Activated CD8-positive, alpha-beta T cell treated with anti-CD3 and anti-CD28 coated beads, Interleukin-2, amount 10 ng/mL, durations not matched to agents 7 days and 5 days (primary cell): ENCODE measurements around the gene SORL1. TPM values are rescaled to one million over a fixed set of nuclear protein-coding genes. Genes with fewer than 3 reads are reported as not detected.
"Not testable (repeated sequence)": the region's sequence is repeated elsewhere in the genome, so short reads cannot be mapped to it uniquely, and the experiment has no call there.

Source experiments
- ATAC-seq: fragments of 150-1000 bp; cut with Tn5 transposase; one replicate; pipeline ENCODE4 v1.10.0; 2021; ENCODE audit warnings: moderate library complexity
- CTCF ChIA-PET: fragments of 350-600 bp; sonication (Branson Sonifier 250); formaldehyde crosslinking; loops from one replicate; lab custom pipeline; 2021; ENCODE audit warnings: antibody characterized with exemption; lab: Charles Lee
- POLR2A ChIA-PET: fragments of 350-600 bp; sonication (Branson Sonifier 250); formaldehyde crosslinking; loops from one replicate; lab custom pipeline; 2021; ENCODE audit warnings: antibody characterized with exemption; lab: Charles Lee
- DNase-seq: peaks from one replicate; pipeline ENCODE4 v3.0.0-alpha.2; 2020
- H3K27ac Mint-ChIP-seq: one replicate; pipeline ENCODE4 v1.8.0; 2021; ENCODE audit warnings: mild to moderate bottlenecking, mixed read lengths
- H3K27me3 Mint-ChIP-seq: one replicate; pipeline ENCODE4 v1.8.0; 2021; ENCODE audit warnings: low read depth, mixed read lengths
- H3K36me3 Mint-ChIP-seq: one replicate; pipeline ENCODE4 v1.8.0; 2021; ENCODE audit warnings: low read depth, mixed read lengths
- H3K4me1 Mint-ChIP-seq: one replicate; pipeline ENCODE4 v1.8.0; 2021; ENCODE audit warnings: low read depth, mixed read lengths
- H3K4me3 Mint-ChIP-seq: one replicate; pipeline ENCODE4 v1.8.0; 2021; ENCODE audit warnings: mild to moderate bottlenecking, mixed read lengths
- H3K9me3 Mint-ChIP-seq: one replicate; pipeline ENCODE4 v1.8.0; 2022; ENCODE audit warnings: mixed read lengths; ENCODE audit not compliant: insufficient read depth
- total RNA-seq, 2 experiments: library from RNA; stranded (reverse); gene quantifications; one replicate each; pipeline ENCODE4 v1.2.3, GENCODE V29; 2021

SORL1 gene
- total RNA-seq, 2 experiments from 2014 or later, result 98.9 to 107 TPM

- no peak for DNase-seq
- Mint-ChIP-seq H3K4me1 (peaks cover 70% of the 10 kb centered on the region), H3K9me3 (no peaks in the 10 kb centered on the region), H3K4me3 (no peak overlapping the region), H3K27me3 (no peaks in the 10 kb centered on the region), H3K36me3 (peaks cover 58% of the 10 kb centered on the region), H3K27ac (no peak overlapping the region)
- CTCF ChIA-PET, result no interaction called here
- no peak for ATAC-seq
- POLR2A ChIA-PET, result interaction anchor here (0.6 kb wide), 1 partner anchor 459 kb away, joined by 3 read pairs; no protein-coding TSS in a partner anchor
Observed at GRCh38 chr11:121478226-121478894, 26.2 kb downstream of the SORL1 start.

DNA sequence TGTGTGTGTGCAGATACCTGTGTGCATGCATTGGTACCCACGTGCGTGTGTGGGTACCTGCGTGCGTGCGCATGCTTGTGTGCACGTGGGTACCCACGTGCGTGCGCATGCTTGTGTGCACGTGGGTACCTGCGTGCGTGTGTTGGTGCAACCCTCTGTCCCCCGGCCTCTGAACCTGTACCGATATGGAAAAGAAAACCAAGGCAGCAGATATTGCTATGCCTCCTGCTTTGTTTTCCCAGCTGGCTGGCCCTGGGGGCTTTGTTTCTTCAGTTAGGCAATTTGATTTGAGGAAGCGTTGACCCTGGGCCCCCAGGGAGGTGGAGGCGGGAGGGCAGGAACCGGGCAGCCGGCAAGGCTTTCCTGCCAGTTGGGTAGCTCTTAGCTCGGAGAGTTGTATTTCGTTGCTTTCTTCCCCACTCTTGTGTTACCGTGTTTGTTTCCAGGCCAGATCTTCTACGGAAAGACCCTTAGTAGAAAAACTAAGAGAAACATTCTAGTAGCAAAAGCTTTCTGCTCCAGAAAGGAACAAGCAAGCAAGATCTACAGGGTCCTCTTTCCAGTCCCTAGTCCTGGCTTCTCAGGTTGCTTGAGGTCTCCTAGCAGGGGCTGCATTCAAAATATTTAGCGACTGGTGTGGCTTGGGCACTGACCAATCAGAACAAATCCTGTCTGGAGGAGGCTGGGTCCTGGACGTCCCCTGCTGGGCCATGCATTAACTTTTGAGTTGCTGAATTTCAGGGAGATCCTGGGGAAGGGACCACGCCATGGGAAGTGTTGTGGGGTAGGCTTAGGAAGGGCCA, 27.0 kb downstream of the SORL1 start:
- H3K27ac Mint-ChIP-seq, result peak overlapping the region; percentile 40
- no peaks in the 10 kb centered on the region for H3K9me3 Mint-ChIP-seq
- DNase-seq (no peak), ATAC-seq (no peak)
- peaks cover 61% of the 10 kb centered on the region for H3K36me3 Mint-ChIP-seq
- ChIA-PET CTCF (no interaction called here), POLR2A (no interaction called here)
- no peaks in the 10 kb centered on the region for H3K27me3 Mint-ChIP-seq
- H3K4me1 Mint-ChIP-seq, result peaks cover 72% of the 10 kb centered on the region
- H3K4me3 Mint-ChIP-seq, result no peak overlapping the region

DNA sequence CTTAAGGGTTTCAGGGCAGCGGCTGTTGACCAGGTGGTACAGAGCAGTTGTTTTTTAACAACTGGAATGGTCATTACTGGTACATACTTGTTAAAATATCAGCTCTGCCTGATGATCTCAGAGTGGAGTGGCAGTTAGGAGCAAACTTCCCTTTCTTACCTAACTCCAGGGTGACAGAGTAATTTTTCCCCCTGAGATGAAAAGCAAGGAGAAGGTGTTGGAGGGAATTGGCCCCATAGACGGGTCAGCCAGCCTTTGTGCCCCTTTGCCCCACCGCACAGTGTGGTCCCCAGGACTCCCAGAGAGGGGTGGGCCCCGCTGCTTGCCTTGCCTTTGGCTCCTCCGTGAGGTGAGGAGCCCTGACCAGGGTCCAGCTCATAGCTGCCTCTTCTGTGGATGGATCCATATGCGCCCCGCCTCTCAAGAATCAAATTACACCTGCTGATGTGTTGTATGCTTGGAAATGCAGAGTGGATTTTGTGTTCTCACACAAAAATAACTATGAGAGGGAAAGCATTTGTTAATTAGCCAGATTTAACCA, 27.7 kb downstream of the SORL1 start:
- peak overlapping the region; percentile 40 for H3K27ac Mint-ChIP-seq
- no peak overlapping the region for H3K4me3 Mint-ChIP-seq
- ATAC-seq, result no peak
- peaks cover 61% of the 10 kb centered on the region for H3K36me3 Mint-ChIP-seq
- H3K4me1 Mint-ChIP-seq, result peaks cover 73% of the 10 kb centered on the region
- H3K9me3 Mint-ChIP-seq, result no peaks in the 10 kb centered on the region
- ChIA-PET POLR2A (no interaction called here), CTCF (interaction anchor here (1.9 to 2.4 kb wide), 2 partner anchors 13 to 17 kb away, joined by 6 to 9 read pairs; no protein-coding TSS in a partner anchor)
- DNase-seq, result no peak
- no peaks in the 10 kb centered on the region for H3K27me3 Mint-ChIP-seq

- ChIA-PET CTCF (interaction anchor here (0.7 to 2.4 kb wide), 6 partner anchors 15 to 129 kb away, joined by 3 to 9 read pairs (median 4); no protein-coding TSS in a partner anchor), POLR2A (interaction anchor here (0.6 to 2.9 kb wide), 11 partner anchors 14 to 1175 kb away, joined by 3 to 41 read pairs (median 4); partner anchors contain the start of genes SORL1 and SORL1-AS1)
- H3K27ac Mint-ChIP-seq, result peak overlapping the region; percentile 93
- DNase-seq (peak; percentile 89), ATAC-seq (peak; percentile 93)
- H3K4me3 Mint-ChIP-seq, result peak overlapping the region; percentile 71
- peaks cover 65% of the 10 kb centered on the region for H3K4me1 Mint-ChIP-seq
- not testable (repeated sequence) for H3K9me3 Mint-ChIP-seq, H3K27me3 Mint-ChIP-seq
- H3K36me3 Mint-ChIP-seq, result peaks cover 61% of the 10 kb centered on the region
Observed at GRCh38 chr11:121481484-121482230, 29.5 kb downstream of the SORL1 start.

DNA sequence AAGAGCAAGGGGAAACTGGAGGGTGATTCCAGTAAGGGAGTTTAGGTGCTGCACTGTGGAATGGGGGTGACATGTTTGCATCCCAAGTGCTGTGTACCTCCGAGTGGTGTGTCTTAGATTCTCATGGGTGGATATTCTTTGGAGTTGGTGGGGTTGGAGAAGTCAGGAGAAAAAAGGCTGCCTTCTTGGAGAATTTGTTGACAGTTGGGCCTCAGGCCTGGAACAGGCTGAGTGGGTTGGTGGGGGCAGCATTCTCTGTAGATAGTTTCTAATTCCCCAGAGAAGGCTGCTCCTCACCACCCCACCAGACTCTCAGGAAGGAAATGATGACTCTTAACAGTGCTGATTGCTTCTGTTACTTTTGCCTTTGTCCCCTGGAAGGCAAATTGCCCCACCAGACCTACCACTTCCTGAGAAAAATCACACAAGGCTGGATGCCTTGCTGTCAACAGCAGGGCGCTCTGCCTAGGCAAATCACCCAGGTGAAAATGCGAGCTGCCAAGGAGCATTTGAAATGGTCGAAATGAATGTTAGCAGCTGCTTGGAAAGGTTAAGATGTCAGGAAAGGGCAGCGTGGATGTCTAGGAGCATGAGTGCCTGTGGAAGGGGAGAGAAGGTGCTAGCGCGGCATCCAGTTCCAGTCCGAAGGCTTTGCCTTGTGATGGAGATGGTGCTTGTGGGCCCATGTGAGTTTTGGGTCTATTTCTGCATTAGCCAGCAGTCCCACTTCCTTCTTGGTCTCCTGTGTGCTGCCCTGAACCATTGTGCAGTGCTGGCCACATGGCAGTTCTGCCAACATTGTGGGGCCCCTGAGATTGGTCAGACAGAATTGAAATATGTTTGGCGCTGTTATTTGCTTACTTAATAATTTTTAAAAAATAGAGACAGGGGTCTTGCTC, 30.4 kb downstream of the SORL1 start:
- ATAC-seq (peak; percentile 82), DNase-seq (peak; percentile 81)
- Mint-ChIP-seq H3K27ac (peak overlapping the region; percentile 93), H3K36me3 (peaks cover 63% of the 10 kb centered on the region), H3K27me3 (no peaks in the 10 kb centered on the region), H3K9me3 (no peaks in the 10 kb centered on the region), H3K4me3 (peak overlapping the region; percentile 71), H3K4me1 (peaks cover 59% of the 10 kb centered on the region)
- ChIA-PET CTCF (interaction anchor here (0.7 to 2.0 kb wide), 5 partner anchors 11 to 51 kb away, joined by 3 to 18 read pairs (median 5); partner anchors contain the start of genes SORL1 and SORL1-AS1), POLR2A (interaction anchor here (0.5 to 2.9 kb wide), 8 partner anchors 12 to 102 kb away, joined by 3 to 41 read pairs (median 4); partner anchors contain the start of genes SORL1 and SORL1-AS1)

DNA sequence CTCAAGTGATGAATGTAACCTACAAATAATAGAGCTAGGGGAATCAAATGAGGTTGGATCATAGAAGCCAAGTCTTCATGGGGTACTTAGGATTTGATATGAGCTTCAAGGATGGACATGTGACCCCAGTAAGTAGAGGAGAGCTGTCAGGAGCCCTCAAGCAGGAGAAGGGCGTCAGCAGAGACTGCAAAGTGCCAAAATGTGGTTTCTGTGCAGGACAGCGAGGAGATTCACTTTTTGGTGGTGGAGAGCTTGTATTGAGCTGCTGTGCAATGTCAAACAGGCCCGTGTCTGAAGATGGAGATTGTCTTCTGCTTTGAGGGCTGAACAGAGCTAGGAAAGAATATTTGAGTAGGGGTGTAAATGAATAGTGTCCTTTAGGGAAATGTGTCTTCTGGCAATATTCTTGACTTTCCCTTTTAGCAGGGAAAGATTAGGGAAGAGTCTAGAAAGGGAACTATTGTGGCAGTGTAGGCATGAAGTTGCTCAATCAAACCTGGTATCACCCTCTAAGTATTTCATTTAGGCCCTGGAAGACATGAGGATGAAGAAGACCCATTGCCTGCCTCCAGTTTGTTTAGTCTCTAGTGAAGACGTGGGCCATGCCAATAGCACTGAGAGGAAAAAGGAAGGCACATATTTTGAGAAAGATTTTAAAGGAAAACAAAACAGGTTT, 31.8 kb downstream of the SORL1 start:
- Mint-ChIP-seq H3K36me3 (peaks cover 60% of the 10 kb centered on the region), H3K9me3 (no peaks in the 10 kb centered on the region), H3K27me3 (no peaks in the 10 kb centered on the region), H3K27ac (peak overlapping the region; percentile 93), H3K4me3 (peak overlapping the region; percentile 71), H3K4me1 (peaks cover 54% of the 10 kb centered on the region)
- ChIA-PET CTCF (interaction anchor here (0.7 to 2.0 kb wide), 6 partner anchors 10 to 49 kb away, joined by 3 to 18 read pairs (median 4); partner anchors contain the start of genes SORL1 and SORL1-AS1), POLR2A (interaction anchor here (0.5 to 2.9 kb wide), 4 partner anchors 25 to 36 kb away, joined by 3 to 41 read pairs (median 4); partner anchors contain the start of genes SORL1 and SORL1-AS1)
- ATAC-seq (no peak), DNase-seq (no peak)

- Mint-ChIP-seq H3K36me3 (peaks cover 61% of the 10 kb centered on the region), H3K27ac (peak overlapping the region; percentile 50), H3K9me3 (no peaks in the 10 kb centered on the region), H3K4me1 (peaks cover 46% of the 10 kb centered on the region), H3K4me3 (no peak overlapping the region), H3K27me3 (no peaks in the 10 kb centered on the region)
- no peak for ATAC-seq
- CTCF ChIA-PET, result interaction anchor here (0.8 to 1.0 kb wide), 3 partner anchors 17 to 37 kb away, joined by 3 read pairs; partner anchors contain the start of gene SORL1
- POLR2A ChIA-PET, result no interaction called here
- no peak for DNase-seq
Observed at GRCh38 chr11:121485216-121485615, 33.1 kb downstream of the SORL1 start.

DNA sequence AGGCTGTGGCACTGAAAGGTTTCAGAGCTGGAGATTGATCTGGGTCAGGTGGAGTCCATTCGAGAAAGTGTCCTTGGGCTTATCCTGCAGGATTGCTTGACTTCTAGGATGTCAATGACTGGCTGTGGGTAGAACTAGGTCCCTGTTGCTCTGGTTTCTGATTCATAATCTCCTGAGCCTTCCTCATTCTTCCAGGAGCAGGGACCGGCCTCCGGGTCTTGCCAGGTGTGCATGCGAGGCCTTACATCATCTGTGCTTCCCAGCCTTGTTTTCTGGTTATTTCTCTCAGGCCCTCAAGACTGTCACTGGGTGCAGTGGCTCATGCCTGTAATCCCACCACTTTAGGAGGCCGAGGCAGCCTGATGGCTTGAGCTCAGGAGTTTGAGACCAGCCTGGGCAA, 33.9 kb downstream of the SORL1 start:
- Mint-ChIP-seq H3K36me3 (peaks cover 63% of the 10 kb centered on the region), H3K27me3 (no peaks in the 10 kb centered on the region), H3K4me1 (peaks cover 40% of the 10 kb centered on the region), H3K9me3 (no peaks in the 10 kb centered on the region), H3K27ac (peak overlapping the region; percentile 0), H3K4me3 (no peak overlapping the region)
- CTCF ChIA-PET, result no interaction called here
- ATAC-seq, result no peak
- DNase-seq, result no peak
- POLR2A ChIA-PET, result no interaction called here

DNA sequence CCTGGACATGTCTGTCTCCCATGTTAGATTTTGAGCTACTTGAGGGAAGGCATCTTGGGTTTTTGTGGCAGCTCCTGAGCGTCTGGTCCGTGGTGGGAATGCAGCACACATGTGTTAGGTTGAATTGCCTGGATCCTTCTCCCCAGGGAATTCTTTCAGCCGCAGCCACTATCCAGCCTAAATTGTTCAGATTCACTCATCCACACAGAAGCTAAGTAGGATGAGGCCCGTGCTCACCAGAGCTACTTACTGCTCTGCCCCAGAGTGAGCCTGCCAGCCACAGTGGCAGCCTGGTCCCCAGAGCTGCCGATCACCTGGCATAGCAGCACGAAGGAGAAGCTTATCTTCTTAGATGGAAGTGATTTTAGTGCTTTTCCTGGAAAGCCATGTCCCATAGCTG, 35.1 kb downstream of the SORL1 start:
- Mint-ChIP-seq H3K27ac (peak overlapping the region; percentile 56), H3K4me3 (no peak overlapping the region), H3K27me3 (no peaks in the 10 kb centered on the region), H3K9me3 (no peaks in the 10 kb centered on the region), H3K36me3 (peaks cover 72% of the 10 kb centered on the region), H3K4me1 (peaks cover 38% of the 10 kb centered on the region)
- DNase-seq (no peak), ATAC-seq (no peak)
- CTCF ChIA-PET, result interaction anchor here (1.1 kb wide), 1 partner anchor 21 kb away, joined by 3 read pairs; no protein-coding TSS in a partner anchor
- POLR2A ChIA-PET, result interaction anchor here (1.5 kb wide), 1 partner anchor 18 kb away, joined by 4 read pairs; no protein-coding TSS in a partner anchor

DNA sequence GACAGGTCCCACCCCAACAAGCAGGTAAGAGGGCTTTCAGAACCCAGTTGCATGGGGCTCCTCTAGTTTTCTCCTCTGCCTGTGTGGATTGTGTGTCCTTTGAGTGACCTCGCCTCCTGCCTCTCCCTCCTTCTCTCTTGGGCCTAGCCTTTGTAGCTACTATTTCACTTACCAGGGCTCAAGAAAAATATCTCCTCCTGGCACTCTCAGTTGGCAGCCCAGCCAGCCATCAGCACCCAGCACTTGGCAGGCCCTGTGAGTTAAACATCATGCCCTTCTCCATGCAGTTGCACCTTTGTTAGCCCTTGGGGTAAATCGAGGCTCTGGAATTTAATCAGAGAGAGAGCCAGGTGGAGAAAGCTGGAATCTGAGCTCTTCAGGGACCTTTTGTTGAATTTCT, 36.1 kb downstream of the SORL1 start:
- POLR2A ChIA-PET, result interaction anchor here (1.5 kb wide), 1 partner anchor 19 kb away, joined by 4 read pairs; no protein-coding TSS in a partner anchor
- no peak for DNase-seq
- Mint-ChIP-seq H3K4me1 (peaks cover 28% of the 10 kb centered on the region), H3K36me3 (peaks cover 77% of the 10 kb centered on the region), H3K4me3 (no peak overlapping the region), H3K27ac (peak overlapping the region; percentile 37), H3K27me3 (no peaks in the 10 kb centered on the region), H3K9me3 (no peaks in the 10 kb centered on the region)
- CTCF ChIA-PET, result interaction anchor here (1.1 kb wide), 1 partner anchor 20 kb away, joined by 3 read pairs; no protein-coding TSS in a partner anchor
- no peak for ATAC-seq
